GM12878 (cell line): ENCODE results near the gene SLC44A4.

Experiments
- BACH1 ChIP-seq: fragments of 450-650 bp; IDR thresholded peaks from 2 replicates; pipeline ENCODE4 v1.6.1; 2017; ENCODE audit warnings: mild to moderate bottlenecking, borderline replicate concordance
- EZH2 ChIP-seq: IDR thresholded peaks from 2 replicates; pipeline ENCODE4 v1.6.1; 2012; ENCODE audit warnings: low read depth, mild to moderate bottlenecking, control low read depth, inconsistent platforms, low read length, borderline replicate concordance; ENCODE audit not compliant: control insufficient read depth
- JUNB ChIP-seq: IDR thresholded peaks from 2 replicates; pipeline ENCODE4 v1.6.1; 2016; ENCODE audit warnings: antibody characterized with exemption, mild to moderate bottlenecking
- KAT2A ChIP-seq: conservative IDR thresholded peaks from 2 replicates; pipeline ENCODE4 v1.6.1; 2011; ENCODE audit warnings: low read depth, low read length; ENCODE audit not compliant: control insufficient read depth
- POLR2A ChIP-seq: IDR thresholded peaks from 2 replicates; pipeline ENCODE4 v1.6.1; 2011; ENCODE audit warnings: low read depth, mild to moderate bottlenecking, low read length
- POLR2AphosphoS5 ChIP-seq: IDR thresholded peaks from 2 replicates; pipeline ENCODE4 v1.6.1; 2011; ENCODE audit warnings: mild to moderate bottlenecking, low read length, inconsistent platforms
- RBBP5 ChIP-seq: fragments of 200-600 bp; sonication (generic); conservative IDR thresholded peaks from 2 replicates; pipeline ENCODE4 v1.6.1; 2016
- SMAD1 ChIP-seq: fragments of 450-650 bp; IDR thresholded peaks from 2 replicates; pipeline ENCODE4 v1.6.1; 2018; ENCODE audit warnings: mild to moderate bottlenecking, low read depth; ENCODE audit not compliant: partially characterized antibody
- TF ChIP-seq, protein P1 (sequence below), 3 experiments: IDR thresholded peaks in 2 of 3; conservative IDR thresholded peaks in 1 of 3; 2 replicates each; pipeline ENCODE4 v1.5.1; 2011; ENCODE audit warnings: low read depth in 3 of 3, low read length in 3 of 3, mild to moderate bottlenecking in 3 of 3, control low read depth in 2 of 3, moderate library complexity in 2 of 3, inconsistent platforms in 1 of 3, mixed read lengths in 1 of 3; ENCODE audit not compliant: control insufficient read depth in 2 of 3, insufficient read depth in 1 of 3; ENCODE audit errors: extremely low read depth in 1 of 3

GRCh38 chr6:31870385-31870921 is 8.3 kb downstream of the SLC44A4 start:
- TF ChIP-seq POLR2A (no peak), RBBP5 (no peak), JUNB (no peak), EZH2 (no peak), POLR2AphosphoS5 (no peak), KAT2A (no peak), SMAD1 (no peak), BACH1 (no peak)
- TF ChIP-seq, protein P1, sequence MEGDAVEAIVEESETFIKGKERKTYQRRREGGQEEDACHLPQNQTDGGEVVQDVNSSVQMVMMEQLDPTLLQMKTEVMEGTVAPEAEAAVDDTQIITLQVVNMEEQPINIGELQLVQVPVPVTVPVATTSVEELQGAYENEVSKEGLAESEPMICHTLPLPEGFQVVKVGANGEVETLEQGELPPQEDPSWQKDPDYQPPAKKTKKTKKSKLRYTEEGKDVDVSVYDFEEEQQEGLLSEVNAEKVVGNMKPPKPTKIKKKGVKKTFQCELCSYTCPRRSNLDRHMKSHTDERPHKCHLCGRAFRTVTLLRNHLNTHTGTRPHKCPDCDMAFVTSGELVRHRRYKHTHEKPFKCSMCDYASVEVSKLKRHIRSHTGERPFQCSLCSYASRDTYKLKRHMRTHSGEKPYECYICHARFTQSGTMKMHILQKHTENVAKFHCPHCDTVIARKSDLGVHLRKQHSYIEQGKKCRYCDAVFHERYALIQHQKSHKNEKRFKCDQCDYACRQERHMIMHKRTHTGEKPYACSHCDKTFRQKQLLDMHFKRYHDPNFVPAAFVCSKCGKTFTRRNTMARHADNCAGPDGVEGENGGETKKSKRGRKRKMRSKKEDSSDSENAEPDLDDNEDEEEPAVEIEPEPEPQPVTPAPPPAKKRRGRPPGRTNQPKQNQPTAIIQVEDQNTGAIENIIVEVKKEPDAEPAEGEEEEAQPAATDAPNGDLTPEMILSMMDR (IDR thresholded peaks at IDR 0.05 in 2 of 3, conservative IDR thresholded peaks at IDR 0.05 in 1 of 3; ENCODE audit: control insufficient read depth in 2 of 3, extremely low read depth in 1 of 3, insufficient read depth in 1 of 3, low read depth in 3 of 3, low read length in 3 of 3), result peak in 2 of 3 experiments; percentile 6 to 22; a peak in 2 of 6 replicates
